Activated effector memory CD4-positive, alpha-beta T cell treated with anti-CD3 and anti-CD28 coated beads, Interleukin-2, amount 50 U/mL, for 16 hours (primary cell): ENCODE data around the gene RBM24.
"Not testable (repeated sequence)": the region's sequence is repeated elsewhere in the genome, so short reads cannot be mapped to it uniquely, and the experiment has no call there.

ENCODE experiments used
- DNase-seq: peaks from one replicate; pipeline ENCODE4 v3.0.0-alpha.2; 2020

The RBM24 gene

DNA sequence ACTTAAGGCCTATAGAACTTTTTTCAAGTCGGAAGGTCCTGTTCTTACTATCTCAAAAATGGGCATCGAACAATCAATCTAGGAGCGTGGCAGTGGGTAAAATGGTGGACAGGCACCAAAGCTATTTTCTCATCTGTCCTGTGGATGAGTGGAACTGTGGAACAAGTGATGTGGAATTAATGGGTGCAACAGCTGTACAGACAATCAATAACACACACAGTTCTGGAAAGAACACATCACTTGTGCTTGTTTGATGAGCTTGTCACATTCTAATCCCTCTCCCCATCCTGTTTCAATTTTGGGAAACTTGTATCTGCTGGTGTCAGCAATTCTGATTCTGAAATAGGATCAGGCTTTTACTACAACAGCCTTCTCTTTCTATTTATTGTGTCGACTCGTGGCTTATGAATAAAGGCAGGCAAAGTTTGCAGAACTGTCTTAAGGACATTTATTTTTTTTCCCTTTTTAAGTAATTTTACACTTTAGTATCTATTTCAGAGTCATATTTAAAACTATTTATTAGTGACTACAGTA lies 11.5 kb downstream of the RBM24 start:
- no peak for DNase-seq

DNA sequence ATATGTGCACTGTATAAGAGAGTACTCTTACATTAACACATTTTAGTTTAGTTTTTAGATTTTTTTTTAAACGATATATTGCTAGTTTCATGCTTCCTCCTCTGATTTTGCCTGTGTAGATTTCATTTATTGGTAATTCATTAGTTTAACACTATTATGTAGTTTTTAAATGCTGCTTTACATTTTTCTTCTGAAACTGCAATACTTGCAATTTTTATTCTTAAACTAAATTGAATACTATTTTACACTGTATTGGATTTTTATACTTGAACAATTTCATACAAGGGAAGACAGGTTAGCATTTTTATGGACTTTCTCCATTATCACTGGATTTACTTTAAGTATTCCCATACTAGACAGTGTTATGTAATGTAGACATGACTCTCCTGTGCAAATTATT lies 12.2 kb downstream of the RBM24 start:
- no peak for DNase-seq

DNA sequence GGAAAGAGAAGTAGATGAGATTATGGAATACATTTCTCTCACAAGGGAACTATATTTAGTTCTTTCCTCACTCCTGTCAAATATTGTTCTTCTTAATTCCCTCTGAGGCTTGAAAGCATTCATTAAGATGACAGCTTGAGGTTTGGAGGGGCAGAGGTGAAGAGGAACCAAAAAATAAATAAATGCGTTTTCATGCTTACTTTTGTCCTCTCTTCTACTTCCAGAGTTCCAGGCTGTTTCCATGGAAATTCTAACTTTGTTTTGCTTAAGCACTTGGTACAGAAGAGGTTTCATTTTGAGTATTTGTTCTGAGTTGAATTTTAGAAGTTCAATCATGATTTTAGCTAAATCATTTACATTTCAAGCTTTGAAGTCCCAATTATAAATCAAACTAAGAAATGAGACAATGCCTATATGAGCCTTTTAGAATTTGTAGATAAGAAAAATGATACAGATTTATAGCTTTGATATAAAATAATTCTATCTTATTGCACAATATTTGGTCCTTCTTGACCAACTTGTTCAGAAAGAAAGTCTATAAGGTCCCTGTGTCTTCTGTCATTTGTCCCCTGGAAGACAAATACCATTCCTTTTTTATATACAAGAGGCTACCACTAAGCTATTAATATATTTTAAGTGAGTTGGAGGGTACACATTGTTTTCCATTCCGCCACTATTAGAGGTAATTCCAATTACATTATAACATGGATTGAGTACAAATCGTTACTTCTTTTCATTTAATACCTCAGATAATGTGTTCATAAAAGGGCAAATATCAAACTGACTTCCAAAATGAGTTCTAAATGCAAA lies 16.3 kb downstream of the RBM24 start:
- no peak for DNase-seq

DNA sequence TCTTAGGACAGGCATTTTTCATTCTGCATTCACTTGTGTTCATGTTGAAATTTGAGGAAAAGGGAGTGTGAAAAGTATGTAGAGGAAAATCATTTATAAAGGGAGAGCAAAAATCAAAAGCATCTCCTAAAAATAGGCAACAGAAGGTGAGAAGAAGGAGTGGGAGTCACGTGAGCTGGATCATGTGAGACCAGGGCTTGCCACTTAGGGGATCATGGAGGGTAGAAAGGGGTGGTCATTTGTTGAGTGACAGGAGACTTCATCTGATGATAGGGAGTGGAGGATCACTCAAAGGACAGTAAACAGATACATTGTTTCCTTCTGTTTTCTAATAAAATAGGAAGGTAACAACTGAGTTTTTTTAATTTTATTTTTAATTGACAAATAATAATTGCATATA lies 17.1 kb downstream of the RBM24 start:
- DNase-seq: no peak

DNA sequence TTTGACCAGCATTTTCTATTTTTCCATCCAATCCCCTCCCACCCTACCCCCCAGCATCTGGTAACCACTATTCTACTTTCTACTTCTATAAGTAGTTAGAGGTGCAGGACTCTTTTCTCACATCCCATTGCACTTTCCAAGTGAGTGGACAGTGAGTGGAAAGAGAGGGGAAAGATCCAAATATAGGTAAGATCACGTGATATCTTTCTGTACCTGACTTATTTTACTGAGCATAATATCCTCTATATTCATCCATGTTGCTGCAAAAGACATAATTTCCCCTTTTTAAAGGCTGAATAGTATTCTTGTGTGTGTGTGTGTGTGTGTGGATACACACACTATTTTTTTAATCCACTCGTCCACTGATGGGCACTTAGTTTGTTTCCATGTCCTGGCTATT lies 18.1 kb downstream of the RBM24 start:
- DNase-seq: no peak

DNA sequence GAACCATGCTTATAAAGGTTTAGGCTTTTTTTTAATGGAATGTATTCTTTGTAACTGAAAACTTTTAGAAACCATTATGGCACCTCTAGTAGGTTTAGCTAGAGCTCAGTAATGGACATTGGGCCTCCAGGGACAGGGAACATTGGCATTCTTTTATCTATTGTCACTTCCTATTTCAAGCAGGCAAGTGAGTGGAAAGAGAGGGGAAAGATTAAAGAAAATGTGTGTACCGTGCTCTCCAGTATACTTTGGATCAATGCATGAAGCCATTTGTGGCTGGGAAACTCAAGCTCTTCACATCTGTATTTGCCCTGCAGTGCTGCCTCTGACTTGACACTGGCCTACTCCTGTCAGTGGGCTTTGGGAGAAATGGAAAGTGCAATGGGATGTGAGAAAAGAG lies 18.6 kb downstream of the RBM24 start:
- DNase-seq: no peak

DNA sequence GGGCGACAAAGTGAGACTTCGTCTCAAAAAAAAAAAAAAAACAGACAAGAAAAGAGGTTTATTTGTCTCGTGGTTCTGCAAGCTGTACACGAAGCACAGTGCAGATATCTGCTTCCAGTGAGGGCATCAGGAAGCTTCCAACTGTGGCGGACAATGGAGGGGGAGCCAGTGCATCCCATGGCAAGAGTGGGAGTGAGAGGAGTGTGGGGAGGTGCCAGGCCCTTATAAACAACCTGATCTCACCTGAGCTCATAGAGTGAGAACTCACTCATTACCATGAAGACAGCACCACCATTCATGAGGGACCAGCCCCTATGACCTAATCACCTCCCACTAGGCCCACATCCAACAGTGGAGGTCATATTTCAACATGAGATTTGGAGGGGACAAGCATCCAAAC lies 19.5 kb downstream of the RBM24 start:
- DNase-seq: no peak

DNA sequence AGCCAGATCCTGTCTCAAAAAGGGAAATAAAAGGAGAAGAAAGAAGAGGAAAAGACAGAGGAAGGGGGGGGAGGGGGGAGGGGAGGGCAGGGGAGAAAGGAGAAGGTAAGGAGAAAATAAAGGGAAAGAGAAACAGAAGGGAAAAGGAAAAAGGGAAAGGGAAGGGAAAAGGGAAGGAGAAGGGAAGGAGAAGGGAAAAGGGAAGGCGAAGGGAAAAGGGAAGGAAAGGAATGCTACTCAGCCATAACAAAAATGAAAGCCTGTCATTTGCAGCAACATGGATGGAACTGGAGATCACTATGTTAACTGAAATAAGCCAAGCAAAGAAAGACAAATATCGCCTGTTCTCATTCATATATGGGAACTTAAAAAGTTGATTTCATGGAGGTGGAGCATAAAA lies 22.3 kb downstream of the RBM24 start:
- DNase-seq: no peak

DNA sequence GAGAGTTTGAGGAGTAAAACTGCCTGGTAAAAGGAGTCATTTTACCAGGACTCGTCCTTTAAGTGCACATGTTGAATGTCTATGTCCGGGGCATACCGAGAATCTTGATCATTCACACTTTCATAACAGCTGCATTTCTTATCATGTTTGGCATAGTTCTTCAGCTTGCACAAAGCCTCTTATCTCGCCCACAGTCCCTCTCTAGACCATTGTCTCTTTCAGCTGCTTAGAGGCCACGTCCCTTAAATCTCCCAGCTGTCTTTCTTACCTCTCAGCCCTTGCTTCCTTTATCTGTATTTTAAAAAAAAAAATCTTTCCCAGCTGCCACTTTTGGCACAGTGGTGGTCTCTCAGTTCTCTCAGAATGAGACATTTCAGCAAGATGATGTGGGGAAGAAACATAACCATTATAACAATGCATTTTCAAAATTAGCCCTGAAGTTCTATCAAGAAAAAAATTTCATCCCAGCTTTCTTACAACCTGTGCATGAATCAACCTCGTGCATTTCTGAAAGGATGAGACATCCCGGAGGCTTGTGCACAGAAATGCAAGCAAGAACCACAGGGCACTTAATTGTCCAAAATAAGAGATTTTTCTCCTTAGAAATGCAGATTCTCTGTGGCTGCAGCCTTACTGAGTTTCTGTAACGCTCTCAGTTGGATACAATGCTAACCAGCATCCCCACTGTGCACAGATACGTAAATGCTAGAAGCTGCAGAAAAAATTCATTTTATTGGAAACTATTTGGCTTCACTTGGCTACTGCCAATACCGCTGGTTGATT lies 24.2 kb downstream of the RBM24 start:
- DNase-seq: no peak

DNA sequence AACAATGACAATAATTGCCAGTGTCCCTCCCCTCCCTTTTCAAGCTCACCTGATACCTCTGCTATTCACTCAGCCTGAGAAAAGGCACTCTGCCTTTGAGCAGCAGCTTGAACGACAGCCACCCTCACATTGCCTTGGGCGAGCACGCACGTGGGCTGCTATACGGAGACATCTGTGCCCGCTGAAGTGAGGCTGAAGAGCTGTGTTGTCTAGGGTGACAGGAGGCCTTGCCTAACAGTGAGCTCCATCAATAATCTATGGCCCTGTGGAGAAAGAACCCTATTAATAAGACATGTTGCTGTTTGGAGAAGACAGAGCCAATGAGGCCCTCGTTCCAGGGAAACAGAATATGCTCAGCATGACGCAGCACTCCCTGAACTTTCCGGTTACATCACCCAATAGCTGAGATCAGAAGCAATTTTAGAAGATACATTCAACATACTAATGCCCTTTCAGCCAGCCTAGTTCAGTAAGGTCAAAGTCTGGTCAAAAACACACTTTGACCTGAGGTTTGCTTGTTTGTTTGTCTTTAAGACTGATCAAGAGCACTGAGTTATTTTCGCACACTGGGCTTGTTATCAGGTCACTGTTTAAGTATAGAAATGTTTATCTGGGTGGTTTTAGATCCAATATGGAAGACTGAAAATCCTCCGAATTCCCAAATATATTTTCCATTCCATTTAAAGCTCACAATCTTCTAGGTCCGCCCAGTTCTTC lies 30.6 kb downstream of the RBM24 start:
- DNase-seq: no peak

DNA sequence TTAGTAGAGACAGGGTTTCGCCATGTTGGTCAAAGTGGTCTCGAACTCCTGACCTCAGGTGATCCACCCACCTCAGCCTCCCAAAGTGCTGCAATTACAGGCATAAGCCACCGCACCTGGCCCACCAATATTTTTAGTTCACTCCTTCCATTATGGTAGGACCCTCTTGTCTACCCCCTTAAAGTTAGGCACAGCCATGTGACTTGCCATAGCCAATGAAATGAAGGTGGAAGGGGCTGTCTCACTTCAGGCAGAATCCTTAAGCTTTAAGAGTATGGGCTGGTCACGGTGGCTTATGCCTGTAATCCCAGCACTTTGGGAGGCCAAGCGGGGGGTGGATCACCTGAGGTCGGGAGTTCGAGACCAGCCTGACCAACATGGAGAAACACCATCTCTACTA lies 32.1 kb downstream of the RBM24 start:
- DNase-seq: not testable (repeated sequence)

DNA sequence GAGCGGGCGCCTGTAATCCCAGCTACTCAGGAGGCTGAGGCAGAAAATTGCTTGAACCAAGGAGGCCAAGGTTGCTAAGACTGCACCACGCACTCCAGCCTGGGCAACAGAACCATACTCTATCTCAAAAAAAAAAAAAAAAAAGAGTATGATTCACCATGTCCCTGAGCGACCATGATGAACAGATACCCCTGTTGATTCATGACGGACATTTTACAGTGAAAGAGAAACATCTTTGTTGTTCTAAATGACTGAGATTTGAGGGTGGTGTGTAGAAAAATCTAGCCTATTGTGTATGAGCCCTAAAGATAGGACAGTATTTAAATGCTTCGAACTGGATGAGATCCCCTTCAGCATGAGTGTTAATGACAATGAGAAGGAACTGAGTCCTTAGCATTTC lies 32.8 kb downstream of the RBM24 start:
- DNase-seq: no peak

DNA sequence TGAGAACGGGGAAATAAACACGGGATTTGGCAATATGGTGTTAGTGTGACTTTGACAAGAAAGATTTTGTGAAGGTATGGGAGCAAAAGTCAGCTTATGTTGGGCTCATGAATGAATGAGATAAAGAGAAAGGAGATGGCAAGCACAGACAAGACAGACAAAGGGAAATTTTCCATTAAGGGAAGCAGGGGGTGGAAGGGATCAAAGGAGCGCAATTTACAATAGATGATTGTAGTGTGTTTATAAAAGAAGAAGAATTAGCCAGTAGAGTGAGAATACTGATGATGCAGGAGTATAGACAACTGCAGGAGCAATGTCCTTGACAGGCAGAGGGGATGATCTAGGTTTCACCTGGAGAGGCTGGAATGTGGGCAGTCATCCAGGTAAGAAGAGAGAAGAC lies 34.1 kb downstream of the RBM24 start:
- no peak for DNase-seq

DNA sequence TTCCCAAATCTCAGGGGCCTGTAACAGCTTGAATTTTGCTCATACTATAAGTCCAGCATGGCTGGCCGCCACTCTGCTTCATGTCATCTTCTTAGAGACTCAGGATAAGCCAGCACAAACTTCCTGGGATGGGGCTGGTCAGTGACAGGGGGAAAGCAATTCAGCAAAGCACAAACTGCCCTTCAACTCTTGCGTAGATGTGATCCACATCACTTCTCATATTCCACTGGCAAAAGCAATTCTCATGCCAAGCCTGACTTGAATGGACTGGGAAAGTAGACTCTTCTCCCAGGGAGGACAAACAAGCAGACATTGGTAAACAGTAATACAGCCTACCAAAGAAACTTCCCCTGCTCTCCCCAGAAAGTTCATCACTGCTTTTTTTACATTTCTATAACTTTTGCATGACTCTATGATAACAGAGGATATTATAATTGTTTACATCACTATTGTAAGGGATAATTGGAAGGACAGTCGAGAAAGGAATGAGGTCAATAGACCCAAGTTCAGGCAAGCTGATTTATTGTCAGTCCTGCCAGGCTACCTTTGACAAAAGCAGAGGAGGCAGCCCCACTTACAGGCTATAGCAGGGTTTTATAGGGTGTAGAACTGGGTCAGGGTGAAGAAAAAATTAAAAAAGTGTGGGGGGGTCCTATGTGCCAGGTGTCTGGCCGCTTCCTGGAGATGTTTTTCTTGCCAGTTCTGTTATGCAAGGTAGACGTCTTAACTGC lies 37.4 kb downstream of the RBM24 start:
- DNase-seq: no peak

DNA sequence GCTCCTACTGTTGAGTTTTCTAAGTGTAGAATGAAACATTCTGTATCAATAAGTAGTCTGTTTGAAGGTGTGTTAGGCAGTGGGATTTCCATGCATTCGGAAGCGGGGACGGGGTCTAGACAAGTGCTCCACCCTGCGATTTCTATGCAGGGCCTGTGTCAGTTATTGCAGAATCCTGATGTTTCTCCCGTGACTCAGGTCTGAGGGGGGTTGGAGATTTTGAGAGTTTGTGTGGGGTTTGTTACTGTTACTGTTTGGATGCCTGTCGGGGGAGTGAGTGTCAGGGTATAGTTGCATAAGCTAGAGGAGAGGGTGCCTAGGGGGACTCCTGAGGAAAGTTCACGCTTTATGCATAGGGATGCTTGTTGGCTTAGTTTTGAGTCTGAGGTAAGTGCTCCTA lies 39.1 kb downstream of the RBM24 start:
- DNase-seq: not testable (repeated sequence)

DNA sequence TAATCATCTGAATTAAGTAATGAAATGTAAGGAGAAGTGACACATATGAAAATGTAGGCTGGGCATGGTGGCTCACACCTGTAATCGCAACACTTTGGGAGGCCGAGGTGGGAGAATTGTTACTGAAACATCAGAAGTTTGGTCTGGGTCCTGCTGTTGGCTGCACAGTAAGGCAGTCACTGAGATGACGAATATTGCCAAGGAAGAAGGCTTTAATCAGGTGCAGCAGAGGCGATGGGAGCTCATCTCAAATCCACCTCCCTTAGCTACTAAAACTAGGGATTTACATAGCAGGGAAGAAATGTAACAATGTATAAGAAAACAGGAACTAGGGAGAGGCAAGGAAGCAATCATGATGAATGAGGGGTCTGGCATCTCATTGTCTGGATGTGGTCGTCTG lies 50.1 kb downstream of the RBM24 start:
- DNase-seq: no peak

DNA sequence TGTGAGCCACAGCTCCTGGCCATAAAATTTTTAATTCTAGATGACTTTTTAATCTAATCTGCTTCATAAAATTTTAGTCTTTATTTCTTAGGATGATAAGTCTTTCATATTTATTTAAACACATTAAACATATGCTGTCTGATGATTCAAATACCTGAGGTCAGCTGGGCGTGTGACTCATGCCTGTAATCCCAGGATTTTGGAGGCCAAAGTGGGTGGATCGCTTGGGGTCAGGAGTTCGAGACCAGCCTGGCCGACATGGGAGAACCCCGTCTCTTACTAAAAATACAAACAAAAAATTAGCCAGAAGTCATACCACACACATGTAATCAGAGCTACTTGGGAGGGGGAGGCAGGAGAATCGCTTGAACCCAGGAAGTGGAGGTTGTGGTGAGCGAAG lies 53.1 kb downstream of the RBM24 start:
- DNase-seq: no peak

DNA sequence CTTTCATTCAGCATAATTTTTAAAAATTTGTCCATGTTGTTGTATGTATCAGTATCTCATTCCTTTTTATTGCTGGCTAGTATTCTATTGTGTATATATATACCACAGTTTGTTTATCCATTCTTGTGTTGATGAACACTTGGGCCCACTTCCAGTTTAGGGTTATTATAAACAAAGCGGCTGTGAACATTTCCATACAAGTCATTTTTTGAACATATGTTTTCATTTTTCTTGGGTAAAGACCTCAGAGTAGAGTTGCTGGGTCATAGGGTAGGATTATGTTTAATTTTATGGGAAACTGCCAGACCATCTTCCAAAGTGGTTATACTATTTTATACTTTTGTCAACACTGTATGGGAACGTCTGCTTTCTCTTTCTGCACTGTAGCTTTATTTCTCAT lies 55.3 kb downstream of the RBM24 start:
- DNase-seq: no peak

DNA sequence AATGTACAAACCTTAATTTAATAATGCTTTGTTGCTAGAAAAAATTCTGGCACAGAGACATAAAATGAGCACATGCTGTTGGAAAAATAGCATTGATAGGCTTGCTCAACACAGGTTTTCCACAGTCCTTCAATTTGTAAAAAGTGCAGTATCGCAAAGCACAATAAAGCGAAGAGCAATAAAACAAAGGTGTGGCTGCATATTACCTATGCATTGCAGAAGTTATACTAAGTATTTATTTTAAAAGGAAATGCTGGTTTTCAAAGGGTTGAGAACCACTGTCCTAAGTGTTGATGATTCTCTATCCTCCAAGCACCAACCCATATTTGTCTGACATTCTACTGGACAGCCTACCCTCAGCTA lies 58.1 kb downstream of the RBM24 start:
- DNase-seq: no peak

DNA sequence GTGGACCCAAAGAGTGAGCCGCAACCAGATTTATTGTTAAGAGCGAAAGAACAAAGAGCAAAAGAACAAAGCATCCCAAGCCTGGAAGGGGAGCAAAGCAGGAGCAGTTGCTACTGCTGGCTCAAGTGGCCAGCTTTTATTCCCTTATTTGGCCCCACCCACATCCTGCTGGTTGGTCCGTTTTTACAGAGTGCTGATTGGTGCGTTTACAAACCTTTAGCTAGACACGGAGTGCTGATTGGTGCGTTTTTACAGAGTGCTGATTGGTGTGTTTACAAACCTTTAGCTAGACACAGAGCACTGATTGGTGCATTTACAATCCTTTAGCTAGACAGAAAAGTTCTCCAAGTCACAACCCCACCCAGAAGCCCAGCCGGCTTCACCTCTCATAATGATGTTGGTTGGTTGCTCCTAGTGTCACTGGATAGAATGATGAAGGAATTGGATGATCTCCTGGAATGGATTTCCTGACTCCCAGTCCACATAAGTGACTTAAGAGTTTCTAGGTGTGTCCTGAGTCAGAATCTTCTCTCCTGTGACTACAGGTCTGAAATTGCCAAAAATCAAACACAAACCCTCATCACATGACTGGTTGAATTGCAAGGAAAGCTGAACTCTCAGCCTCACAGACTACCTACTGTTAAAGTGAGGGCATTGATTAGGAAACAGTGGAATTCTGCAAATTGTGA lies 60.1 kb downstream of the RBM24 start:
- DNase-seq: no peak

DNA sequence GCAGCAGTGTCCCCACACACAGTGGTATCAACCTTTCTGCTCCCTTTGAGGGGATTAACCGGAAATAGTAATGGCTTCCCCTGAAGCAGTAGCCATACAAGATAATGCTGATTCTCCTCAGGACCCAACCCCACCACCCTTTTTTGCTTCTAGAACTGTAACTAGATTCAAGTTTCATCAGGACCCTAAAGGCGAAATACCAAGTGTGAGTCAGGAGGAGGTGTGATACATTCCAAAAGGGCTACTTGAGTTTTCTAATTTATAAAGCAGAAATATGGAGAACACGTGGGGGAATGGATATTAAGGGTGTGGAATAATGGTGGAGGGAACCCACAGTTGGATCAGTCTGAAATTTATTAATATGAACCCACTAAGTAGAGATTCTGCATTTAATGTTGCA lies 60.7 kb downstream of the RBM24 start:
- DNase-seq: no peak

DNA sequence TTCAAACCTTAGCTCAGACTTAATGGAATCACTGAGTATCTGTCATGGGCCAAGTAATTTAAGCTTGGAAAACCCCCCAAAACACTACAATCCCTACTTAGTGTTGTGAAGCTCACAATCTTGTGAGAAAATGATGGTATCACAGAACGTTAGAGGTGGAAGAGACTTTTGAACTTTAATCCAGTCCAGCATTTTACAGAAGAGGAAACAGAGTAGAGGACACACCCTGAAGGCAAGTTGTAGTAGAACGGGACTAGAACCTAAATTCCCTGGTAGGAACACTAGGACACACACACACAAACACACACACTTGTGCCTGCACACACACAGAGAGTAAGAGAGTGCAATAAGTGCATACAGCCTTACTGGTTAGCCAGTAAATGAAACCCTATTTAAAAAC lies 62.1 kb downstream of the RBM24 start:
- DNase-seq: no peak
